HCT116 (cell line): ENCODE data around the gene GSTM3. TPM values are rescaled to one million over a fixed set of nuclear protein-coding genes. Genes with fewer than 3 reads are reported as not detected.

Experiments used
- ATAC-seq: fragments of 200-7000 bp; cut with Tn5 transposase; 2 replicates; pipeline ENCODE4 v1.9.1; 2020; ENCODE audit warnings: mild to moderate bottlenecking, moderate library complexity
- BruUV-seq: library from RNA; stranded (reverse); fragments of 400-500 nt; replicated peaks from 2 replicates; lab custom pipeline; 2021; lab: Mats Ljungman, UMichigan
- CTCF ChIA-PET: fragments of 300-600 bp; sonication (Branson Sonifier 250); formaldehyde crosslinking; loops from one replicate; lab custom pipeline; 2021; ENCODE audit warnings: antibody characterized with exemption; lab: Charles Lee
- POLR2A ChIA-PET: fragments of 300-600, 350-600 bp; sonication (Branson Sonifier 250); formaldehyde crosslinking; loops from one replicate; lab custom pipeline; 2021; ENCODE audit warnings: antibody characterized with exemption; lab: Charles Lee
- RAD21 ChIA-PET, 2 experiments: fragments of 300-600 bp; sonication (Branson Sonifier 250); formaldehyde crosslinking; loops; one replicate each; lab custom pipeline; 2023; ENCODE audit warnings: low total read pairs in 2 of 2; ENCODE audit not compliant: uncharacterized antibody in 2 of 2, unreplicated experiment in 2 of 2, low non-redundant PET in 1 of 2; lab: Charles Lee
- DNase-seq: peaks from one replicate; pipeline ENCODE4 v3.0.0-alpha.2; 2010; ENCODE audit warnings: low read depth, low spot score
- H2AFZ ChIP-seq: fragments of 200-600 bp; shearing (Covaris generic), sonication (generic); 2 replicates; pipeline ENCODE4 v1.6.1; 2017; ENCODE audit warnings: low read depth, mixed run types, mixed read lengths, antibody characterized with exemption, low read length; ENCODE audit not compliant: poor library complexity, severe bottlenecking
- H3K27ac ChIP-seq: 2 replicates; pipeline ENCODE4 v1.5.1; 2012; ENCODE audit warnings: low read depth, low read length
- H3K27me3 ChIP-seq: fragments of 200-600 bp; sonication (generic); 2 replicates; pipeline ENCODE4 v1.6.1; 2016; ENCODE audit warnings: mixed run types, low read length, mixed read lengths; ENCODE audit not compliant: insufficient read depth
- H3K36me3 ChIP-seq, 2 experiments: fragments of 200-500 bp in 1 of 2; fragments of 200-600 bp in 1 of 2; sonication (Bioruptor generic) in 1 of 2; sonication (generic) in 1 of 2; 2 replicates each; pipeline versions ENCODE4 v1.5.1 to v1.6.1; 2014 to 2016; ENCODE audit warnings: low read length in 2 of 2, inconsistent platforms in 1 of 2, mixed read lengths in 1 of 2, mixed run types in 1 of 2; ENCODE audit not compliant: insufficient read depth in 2 of 2, control insufficient read depth in 1 of 2
- H3K4me1 ChIP-seq, 2 experiments: fragments of 200-600 bp in 1 of 2; sonication (generic) in 1 of 2; 2 replicates each; pipeline versions ENCODE4 v1.5.1 to v1.6.1; 2012 to 2017; ENCODE audit warnings: low read length in 2 of 2, inconsistent platforms in 1 of 2, mild to moderate bottlenecking in 1 of 2, mixed read lengths in 1 of 2, mixed run types in 1 of 2, moderate library complexity in 1 of 2; ENCODE audit not compliant: insufficient read depth in 2 of 2, control insufficient read depth in 1 of 2
- H3K4me2 ChIP-seq: fragments of 200-600 bp; sonication (generic); 2 replicates; pipeline ENCODE4 v1.6.1; 2017; ENCODE audit warnings: mixed run types, low read length, mixed read lengths
- H3K4me3 ChIP-seq, 2 experiments: fragments of 200-600 bp in 1 of 2; sonication (generic) in 1 of 2; replicated peaks in 1 of 2; 2 replicates each; pipeline ENCODE4 v1.5.1; 2011 to 2016; ENCODE audit warnings: low read length in 2 of 2, control low read depth in 1 of 2, low read depth in 1 of 2, mild to moderate bottlenecking in 1 of 2, mixed read lengths in 1 of 2, mixed run types in 1 of 2
- H3K79me2 ChIP-seq: fragments of 200-600 bp; sonication (generic); 2 replicates; pipeline ENCODE4 v1.6.1; 2017; ENCODE audit warnings: mild to moderate bottlenecking, mixed run types, low read length, moderate library complexity, mixed read lengths; ENCODE audit not compliant: insufficient read depth
- H3K9ac ChIP-seq: fragments of 200-600 bp; sonication (generic); 2 replicates; pipeline ENCODE4 v1.6.1; 2016; ENCODE audit warnings: low read length, mixed read lengths
- H3K9me2 ChIP-seq: fragments of 200-600 bp; sonication (generic), shearing (Covaris generic); 2 replicates; pipeline ENCODE4 v1.6.1; 2017; ENCODE audit warnings: mixed run types, mild to moderate bottlenecking, moderate library complexity; ENCODE audit not compliant: insufficient read depth
- H3K9me3 ChIP-seq, 2 experiments: fragments of 200-500 bp in 1 of 2; fragments of 200-600 bp in 1 of 2; sonication (Bioruptor generic) in 1 of 2; sonication (generic) in 1 of 2; 2 replicates each; pipeline ENCODE4 v1.6.1; 2014 to 2017; ENCODE audit warnings: low read length in 2 of 2, mixed read lengths in 2 of 2, inconsistent platforms in 1 of 2, low read depth in 1 of 2, mild to moderate bottlenecking in 1 of 2, mixed run types in 1 of 2, moderate library complexity in 1 of 2; ENCODE audit not compliant: control insufficient read depth in 1 of 2, insufficient read depth in 1 of 2
- H4K20me1 ChIP-seq: fragments of 200-600 bp; sonication (generic), shearing (Covaris generic); 2 replicates; pipeline ENCODE4 v1.6.1; 2017; ENCODE audit warnings: mixed run types, mild to moderate bottlenecking, moderate library complexity; ENCODE audit not compliant: insufficient read depth
- CEBPB ChIP-seq: IDR thresholded peaks from 2 replicates; pipeline ENCODE4 v1.6.1; 2012; ENCODE audit warnings: low read depth
- CTCF ChIP-seq, 3 experiments: fragments of 200-600 bp in 1 of 3; sonication (generic) in 1 of 3; IDR thresholded peaks in 2 of 3; conservative IDR thresholded peaks in 1 of 3; 2 replicates each; pipeline ENCODE4 v1.5.1; 2012 to 2017; ENCODE audit warnings: low read depth in 2 of 3, low read length in 2 of 3, antibody characterized with exemption in 1 of 3, borderline replicate concordance in 1 of 3, control low read depth in 1 of 3, mild to moderate bottlenecking in 1 of 3, mixed read lengths in 1 of 3, mixed run types in 1 of 3, moderate library complexity in 1 of 3; ENCODE audit not compliant: insufficient read depth in 1 of 3
- EGR1 ChIP-seq: IDR thresholded peaks from 2 replicates; pipeline ENCODE4 v1.6.1; 2012; ENCODE audit warnings: low read depth
- POLR2AphosphoS5 ChIP-seq: IDR thresholded peaks from 2 replicates; pipeline ENCODE4 v1.6.1; 2011; ENCODE audit warnings: mild to moderate bottlenecking, low read depth, low read length, moderate library complexity
- SP1 ChIP-seq: IDR thresholded peaks from 2 replicates; pipeline ENCODE4 v1.6.1; 2012; ENCODE audit warnings: low read depth
- ZFX ChIP-seq: fragments of 450-650 bp; IDR thresholded peaks from 2 replicates; pipeline ENCODE4 v1.6.1; 2017
- intact Hi-C: fragments of 100-400 bp; cut with micrococcal nuclease; formaldehyde crosslinking; loops from 2 replicates; pipeline ENCODE4 v1.10.0; 2022
- total RNA-seq: library from RNA; stranded (reverse); gene quantifications from one replicate; pipeline ENCODE4 v1.2.1, GENCODE V29; 2021; ENCODE audit not compliant: unreplicated experiment

The GSTM3 gene
- total RNA-seq, 1 experiment from 2014 or later: 0.39 TPM

- no peaks in the 10 kb centered on the region for H3K36me3 ChIP-seq
- ChIA-PET POLR2A (no interaction called here), RAD21 (interaction anchor here (0.9 to 7.9 kb wide), 3 partner anchors 203 to 206 kb away, joined by 5 to 56 read pairs (median 7); partner anchors contain the start of gene AHCYL1 (in 2 of the 2)), CTCF (interaction anchor here (2.0 to 19.5 kb wide), 3 partner anchors 137 to 232 kb away, joined by 9 to 396 read pairs (median 73); partner anchors contain the start of gene AHCYL1)
- intact Hi-C loops: loop anchor here (1.0 kb wide), 3 partner anchors 202 to 233 kb away; partner anchors contain the start of gene AHCYL1
- no peak overlapping the region for H2AFZ ChIP-seq
- H3K4me1 ChIP-seq: peaks cover 9 to 22% of the 10 kb centered on the region in 2 experiments
- H3K79me2 ChIP-seq: no peaks in the 10 kb centered on the region
- ATAC-seq (no peak), DNase-seq (no peak)
- no peaks in the 10 kb centered on the region for H4K20me1 ChIP-seq
- H3K9me3 ChIP-seq: peaks cover 0 to 5% of the 10 kb centered on the region in 2 experiments; a peak in 1 of 4 replicates
- no peaks in the 10 kb centered on the region for H3K27me3 ChIP-seq
- H3K4me2 ChIP-seq: no peak overlapping the region
- BruUV-seq: no TSS peak
- no peak overlapping the region for H3K4me3 ChIP-seq
- H3K9me2 ChIP-seq: no peaks in the 10 kb centered on the region
- no peak overlapping the region for H3K27ac ChIP-seq
- no peak overlapping the region for H3K9ac ChIP-seq
- TF ChIP-seq ZFX: no peak
- no peak for TF ChIP-seq EGR1
- TF ChIP-seq CTCF (IDR thresholded peaks at IDR 0.05 in 2 of 3, conservative IDR thresholded peaks at IDR 0.05 in 1 of 3; ENCODE audit: borderline replicate concordance in 1 of 3, insufficient read depth in 1 of 3, low read depth in 2 of 3, low read length in 2 of 3): no peak
- no peak for TF ChIP-seq POLR2AphosphoS5
- TF ChIP-seq SP1: no peak
- TF ChIP-seq CEBPB: no peak
These were observed 37.3 kb upstream of the GSTM3 start for GRCh38 chr1:109777980-109778625.
